Endodermal cell (in vitro differentiated cells): ENCODE data around the gene CDAN1. TPM values are rescaled to one million over a fixed set of nuclear protein-coding genes. Genes with fewer than 3 reads are reported as not detected.

Experiments
- DNase-seq: peaks from one replicate; pipeline ENCODE4 v3.0.0-alpha.2; 2017
- H3K27ac ChIP-seq: 2 replicates; pipeline ENCODE4 v1.5.1; 2013; ENCODE audit warnings: mild to moderate bottlenecking, low read depth, low read length, moderate library complexity
- H3K27me3 ChIP-seq: 2 replicates; pipeline ENCODE4 v1.6.1; 2013; ENCODE audit warnings: mild to moderate bottlenecking, low read length, moderate library complexity; ENCODE audit not compliant: insufficient read depth, control insufficient read depth, poor library complexity, severe bottlenecking
- H3K36me3 ChIP-seq: 2 replicates; pipeline ENCODE4 v1.7.0; 2013; ENCODE audit warnings: mild to moderate bottlenecking, low read length, moderate library complexity; ENCODE audit not compliant: control insufficient read depth, insufficient read depth
- H3K4me1 ChIP-seq: one replicate; pipeline ENCODE4 v1.7.0; 2013; ENCODE audit warnings: low read length; ENCODE audit not compliant: control insufficient read depth, insufficient read depth
- H3K4me3 ChIP-seq: 2 replicates; pipeline ENCODE4 v1.5.1; 2013; ENCODE audit warnings: mild to moderate bottlenecking, low read length, moderate library complexity
- H3K9ac ChIP-seq: 2 replicates; pipeline ENCODE4 v1.6.1; 2013; ENCODE audit warnings: mild to moderate bottlenecking, low read length, moderate library complexity; ENCODE audit not compliant: poor library complexity, severe bottlenecking; ENCODE audit errors: extremely low read depth
- H3K9me3 ChIP-seq: 2 replicates; pipeline ENCODE4 v1.6.1; 2013; ENCODE audit warnings: mild to moderate bottlenecking, low read length, moderate library complexity; ENCODE audit not compliant: control insufficient read depth
- H3K27ac Mint-ChIP-seq: 2 replicates; pipeline ENCODE4 v1.8.0; 2020; ENCODE audit warnings: mixed read lengths
- H3K27me3 Mint-ChIP-seq: 2 replicates; pipeline ENCODE4 v1.8.0; 2021; ENCODE audit warnings: mild to moderate bottlenecking, mixed read lengths; ENCODE audit not compliant: insufficient read depth
- H3K36me3 Mint-ChIP-seq: 2 replicates; pipeline ENCODE4 v1.8.0; 2020; ENCODE audit warnings: low read depth, mixed read lengths
- H3K4me1 Mint-ChIP-seq: 2 replicates; pipeline ENCODE4 v1.8.0; 2020; ENCODE audit warnings: mixed read lengths
- H3K4me3 Mint-ChIP-seq: 2 replicates; pipeline ENCODE4 v1.8.0; 2020; ENCODE audit warnings: mild to moderate bottlenecking, moderate library complexity, mixed read lengths
- H3K9me3 Mint-ChIP-seq: 2 replicates; pipeline ENCODE4 v1.8.0; 2020; ENCODE audit warnings: mild to moderate bottlenecking, mixed read lengths
- CTCF ChIP-seq: fragments of 200-600 bp; sonication (generic); conservative IDR thresholded peaks from 2 replicates; pipeline ENCODE4 v1.5.0; 2021; ENCODE audit warnings: antibody characterized with exemption, mild to moderate bottlenecking
- WGBS, 2 experiments: methylation state at CpG; one replicate each; pipeline versions ENCODE4 v1.1.5 to v1.1.7; 2013; ENCODE audit warnings: missing lambda C conversion rate in 2 of 2, mixed read lengths in 1 of 2; ENCODE audit not compliant: insufficient coverage in 1 of 2, insufficient read length in 1 of 2; 5-methylcytosine and 5-hydroxymethylcytosine counted together
- total RNA-seq, 2 donors: library from RNA; stranded (reverse); fragmentation: NEBNext Ultra II Directional in 1 of 2; extraction: Animal tissue kit (Norgen Biotek cat#: 25700) in 1 of 2; gene quantifications; 2 replicates in 1 of 2; 3 replicates in 1 of 2; pipeline ENCODE4 v1.2.1, GENCODE V29; 2021

The CDAN1 gene
- total RNA-seq, 2 donors from 2014 or later: 26.5 to 38.2 TPM

- H3K27me3 Mint-ChIP-seq: no peaks in the 10 kb centered on the region
- no peak overlapping the region for H3K4me3 Mint-ChIP-seq
- no peak overlapping the region for H3K27ac ChIP-seq
- H3K4me1 Mint-ChIP-seq: peaks cover 12% of the 10 kb centered on the region
- H3K4me1 ChIP-seq: peaks cover 11% of the 10 kb centered on the region
- no peaks in the 10 kb centered on the region for H3K27me3 ChIP-seq
- 69 to 82% methylated on average over 7 to 12 of the region's 12 CpGs for WGBS, 2 experiments
- H3K4me3 ChIP-seq: no peak overlapping the region
- H3K9me3 Mint-ChIP-seq: no peaks in the 10 kb centered on the region
- no peak overlapping the region for H3K9ac ChIP-seq
- DNase-seq: no peak
- TF ChIP-seq CTCF: no peak
- peaks cover 50% of the 10 kb centered on the region for H3K36me3 Mint-ChIP-seq
- peaks cover 42% of the 10 kb centered on the region for H3K36me3 ChIP-seq
- H3K27ac Mint-ChIP-seq: no peak overlapping the region
- H3K9me3 ChIP-seq: no peaks in the 10 kb centered on the region
Observed at GRCh38 chr15:42725331-42725903, 11.5 kb downstream of the CDAN1 start.

GRCh38 chr15:42724276-42724675 lies 12.7 kb downstream of the CDAN1 start:
- H3K4me1 ChIP-seq: peaks cover 11% of the 10 kb centered on the region
- DNase-seq: no peak
- Mint-ChIP-seq H3K9me3 (no peaks in the 10 kb centered on the region), H3K27ac (no peak overlapping the region), H3K4me3 (no peak overlapping the region), H3K36me3 (peaks cover 47% of the 10 kb centered on the region), H3K4me1 (peaks cover 12% of the 10 kb centered on the region), H3K27me3 (no peaks in the 10 kb centered on the region)
- no peak overlapping the region for H3K4me3 ChIP-seq
- no peak for TF ChIP-seq CTCF
- peaks cover 46% of the 10 kb centered on the region for H3K36me3 ChIP-seq
- no peaks in the 10 kb centered on the region for H3K27me3 ChIP-seq
- no peaks in the 10 kb centered on the region for H3K9me3 ChIP-seq
- WGBS, 2 experiments: 89 to 94% methylated on average over 4 to 6 of the region's 6 CpGs
- H3K9ac ChIP-seq: no peak overlapping the region
- H3K27ac ChIP-seq: no peak overlapping the region

GRCh38 chr15:42723068-42723467 lies 13.9 kb downstream of the CDAN1 start:
- WGBS, 2 experiments: 77 to 90% methylated on average over 3 to 4 of the region's 4 CpGs
- H3K27ac ChIP-seq: no peak overlapping the region
- Mint-ChIP-seq H3K36me3 (peaks cover 38% of the 10 kb centered on the region), H3K9me3 (no peaks in the 10 kb centered on the region), H3K27me3 (no peaks in the 10 kb centered on the region), H3K4me3 (no peak overlapping the region), H3K27ac (peak overlapping the region; percentile 76), H3K4me1 (peaks cover 12% of the 10 kb centered on the region)
- H3K27me3 ChIP-seq: no peaks in the 10 kb centered on the region
- H3K9me3 ChIP-seq: no peaks in the 10 kb centered on the region
- H3K4me1 ChIP-seq: peaks cover 11% of the 10 kb centered on the region
- DNase-seq: no peak
- H3K36me3 ChIP-seq: peaks cover 46% of the 10 kb centered on the region
- H3K9ac ChIP-seq: peak overlapping the region; percentile 17
- TF ChIP-seq CTCF: peak; percentile 75
- H3K4me3 ChIP-seq: peak overlapping the region; percentile 13
